WERI-Rb-1 (cell line): ENCODE results near the gene GGT6.
"Not testable (repeated sequence)": the region's sequence is repeated elsewhere in the genome, so short reads cannot be mapped to it uniquely, and the experiment has no call there.

Source experiments
- DNase-seq: peaks from one replicate; pipeline ENCODE4 v3.0.0-alpha.2; 2020
- H3K27ac ChIP-seq: fragments of 250-450 bp; sonication (Bioruptor Pico); 2 replicates; pipeline ENCODE4 v1.5.1; 2020; ENCODE audit warnings: mild to moderate bottlenecking, moderate library complexity
- H3K27me3 ChIP-seq: fragments of 250-450 bp; sonication (Bioruptor Pico); 2 replicates; pipeline ENCODE4 v1.5.1; 2021; ENCODE audit warnings: mild to moderate bottlenecking, low read depth, moderate library complexity; ENCODE audit not compliant: insufficient read depth, severe bottlenecking
- H3K36me3 ChIP-seq: fragments of 250-450 bp; sonication (Bioruptor Pico); 2 replicates; pipeline ENCODE4 v1.5.1; 2020; ENCODE audit warnings: mild to moderate bottlenecking, moderate library complexity
- H3K4me3 ChIP-seq: 2 replicates; pipeline ENCODE4 v1.5.1; 2011; ENCODE audit warnings: low read depth, mild to moderate bottlenecking, control low read depth, low read length
- H3K9me3 ChIP-seq: fragments of 250-450 bp; sonication (Bioruptor Pico); 2 replicates; pipeline ENCODE4 v1.5.1; 2021; ENCODE audit warnings: mild to moderate bottlenecking, moderate library complexity; ENCODE audit not compliant: severe bottlenecking
- CTCF ChIP-seq: IDR thresholded peaks from 2 replicates; pipeline ENCODE4 v1.5.1; 2011; ENCODE audit warnings: low read depth, mild to moderate bottlenecking, control low read depth, inconsistent platforms, low read length

The GGT6 gene

GRCh38 chr17:4605826-4606225 is 45.4 kb upstream of the GGT6 start:
- no peak overlapping the region for H3K27ac ChIP-seq
- no peak for TF ChIP-seq CTCF
- no peak overlapping the region for H3K4me3 ChIP-seq
- H3K9me3 ChIP-seq: no peaks in the 10 kb centered on the region
- DNase-seq: no peak
- H3K27me3 ChIP-seq: no peaks in the 10 kb centered on the region
- no peaks in the 10 kb centered on the region for H3K36me3 ChIP-seq

- not testable (repeated sequence) for H3K9me3 ChIP-seq, H3K27ac ChIP-seq, H3K36me3 ChIP-seq, H3K4me3 ChIP-seq, DNase-seq, H3K27me3 ChIP-seq
These were observed 44.4 kb upstream of the GGT6 start for GRCh38 chr17:4604736-4605135.

GRCh38 chr17:4604111-4604644 is 43.8 kb upstream of the GGT6 start:
- Histone ChIP-seq H3K27me3 (no peaks in the 10 kb centered on the region), H3K27ac (no peak overlapping the region), H3K4me3 (no peak overlapping the region), H3K9me3 (no peaks in the 10 kb centered on the region), H3K36me3 (no peaks in the 10 kb centered on the region)
- no peak for DNase-seq
- no peak for TF ChIP-seq CTCF

- Histone ChIP-seq H3K27me3 (no peaks in the 10 kb centered on the region), H3K9me3 (no peaks in the 10 kb centered on the region), H3K4me3 (no peak overlapping the region), H3K27ac (no peak overlapping the region), H3K36me3 (no peaks in the 10 kb centered on the region)
- no peak for DNase-seq
- TF ChIP-seq CTCF: no peak
These were observed 41.7 kb upstream of the GGT6 start for GRCh38 chr17:4602041-4602440.

GRCh38 chr17:4601326-4601725 is 40.9 kb upstream of the GGT6 start:
- H3K27me3 ChIP-seq: no peaks in the 10 kb centered on the region
- H3K36me3 ChIP-seq: no peaks in the 10 kb centered on the region
- no peak for TF ChIP-seq CTCF
- no peak overlapping the region for H3K4me3 ChIP-seq
- no peak overlapping the region for H3K27ac ChIP-seq
- DNase-seq: no peak
- H3K9me3 ChIP-seq: no peaks in the 10 kb centered on the region

- Histone ChIP-seq H3K27ac (peak overlapping the region; percentile 70), H3K9me3 (no peaks in the 10 kb centered on the region), H3K4me3 (no peak overlapping the region), H3K27me3 (no peaks in the 10 kb centered on the region), H3K36me3 (no peaks in the 10 kb centered on the region)
- DNase-seq: peak; percentile 67
- no peak for TF ChIP-seq CTCF
These were observed 40.2 kb upstream of the GGT6 start for GRCh38 chr17:4600563-4600962.
